DLD1 (cell line): ENCODE results near the gene NR2C2.

ENCODE experiments used
- in situ Hi-C: cut with HindIII; loops from 2 replicates; pipeline ENCODE4 v1.10.0; 2017; ENCODE audit warnings: low sequenced_read_pairs

NR2C2 gene

GRCh38 chr3:15056676-15057404, 109.5 kb downstream of the NR2C2 start:
- in situ Hi-C loops: no loop called here

- in situ Hi-C loops: no loop called here
Measured at GRCh38 chr3:15060029-15060428, 112.6 kb downstream of the NR2C2 start.

- in situ Hi-C loops: no loop called here
Measured at GRCh38 chr3:15063238-15063637, 115.9 kb downstream of the NR2C2 start.

GRCh38 chr3:15063656-15064286, 116.4 kb downstream of the NR2C2 start:
- in situ Hi-C loops: no loop called here

GRCh38 chr3:15064299-15064834, 117.0 kb downstream of the NR2C2 start:
- in situ Hi-C loops: no loop called here

- in situ Hi-C loops: no loop called here
Measured at GRCh38 chr3:15064835-15065549, 117.6 kb downstream of the NR2C2 start, which contains the start of gene MRPS25. TSS of gene MRPS25 (minus strand) at chr3:15065315. CDS start at chr3:15065194, 121 bp downstream.

- in situ Hi-C loops: no loop called here
Measured at GRCh38 chr3:15065550-15066007, 118.2 kb downstream of the NR2C2 start.

- in situ Hi-C loops: no loop called here
Measured at GRCh38 chr3:15066467-15066866, 119.1 kb downstream of the NR2C2 start.

GRCh38 chr3:15069441-15069840, 122.1 kb downstream of the NR2C2 start:
- in situ Hi-C loops: no loop called here

- in situ Hi-C loops: no loop called here
Measured at GRCh38 chr3:15071699-15072098, 124.3 kb downstream of the NR2C2 start.

- in situ Hi-C loops: no loop called here
Measured at GRCh38 chr3:15074500-15074899, 127.1 kb downstream of the NR2C2 start.

- in situ Hi-C loops: no loop called here
Measured at GRCh38 chr3:15079091-15079490, 131.7 kb downstream of the NR2C2 start.

GRCh38 chr3:15081960-15082664, 134.7 kb downstream of the NR2C2 start:
- in situ Hi-C loops: no loop called here

GRCh38 chr3:15083252-15083651, 135.9 kb downstream of the NR2C2 start:
- in situ Hi-C loops: no loop called here

- in situ Hi-C loops: no loop called here
Measured at GRCh38 chr3:15086263-15086662, 138.9 kb downstream of the NR2C2 start.

GRCh38 chr3:15086699-15087098, 139.3 kb downstream of the NR2C2 start:
- in situ Hi-C loops: no loop called here

GRCh38 chr3:15089201-15089600, 141.8 kb downstream of the NR2C2 start:
- in situ Hi-C loops: no loop called here

- in situ Hi-C loops: no loop called here
Measured at GRCh38 chr3:15091575-15091974, 144.2 kb downstream of the NR2C2 start.

GRCh38 chr3:15092686-15093085, 145.3 kb downstream of the NR2C2 start:
- in situ Hi-C loops: no loop called here

GRCh38 chr3:15094187-15094875, 146.9 kb downstream of the NR2C2 start:
- in situ Hi-C loops: no loop called here
